Jurkat, Clone E6-1 (cell line): ENCODE results near the gene EIF2S2.

Experiments used
- DNase-seq: peaks from one replicate; pipeline ENCODE4 v3.0.0-alpha.2; 2011; ENCODE audit warnings: low read depth, low spot score
- H3K4me3 ChIP-seq: 2 replicates; pipeline ENCODE4 v1.5.1; 2011; ENCODE audit warnings: mild to moderate bottlenecking, low read length, control low read depth, moderate library complexity

Gene EIF2S2

DNA sequence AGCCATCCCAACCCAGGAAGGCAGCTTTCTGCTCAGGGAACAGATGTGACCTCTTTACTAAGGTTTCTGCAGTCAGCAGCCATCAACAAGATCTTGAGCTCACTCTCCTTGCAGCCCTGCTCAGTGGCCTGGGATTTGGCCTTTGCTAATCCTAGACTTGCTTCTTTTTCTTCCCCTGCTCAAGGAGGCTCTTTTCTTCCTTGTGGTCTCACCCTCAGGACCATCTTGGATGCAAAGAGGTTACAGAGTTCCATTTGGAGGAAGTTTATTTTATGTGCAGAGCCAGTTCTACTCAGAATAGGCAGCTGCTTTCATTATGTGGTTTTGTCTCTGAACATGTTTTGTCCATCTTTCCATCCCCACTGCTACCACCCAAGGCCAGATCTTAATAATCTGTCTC, 69.0 kb downstream of the EIF2S2 start:
- H3K4me3 ChIP-seq: no peak overlapping the region

DNA sequence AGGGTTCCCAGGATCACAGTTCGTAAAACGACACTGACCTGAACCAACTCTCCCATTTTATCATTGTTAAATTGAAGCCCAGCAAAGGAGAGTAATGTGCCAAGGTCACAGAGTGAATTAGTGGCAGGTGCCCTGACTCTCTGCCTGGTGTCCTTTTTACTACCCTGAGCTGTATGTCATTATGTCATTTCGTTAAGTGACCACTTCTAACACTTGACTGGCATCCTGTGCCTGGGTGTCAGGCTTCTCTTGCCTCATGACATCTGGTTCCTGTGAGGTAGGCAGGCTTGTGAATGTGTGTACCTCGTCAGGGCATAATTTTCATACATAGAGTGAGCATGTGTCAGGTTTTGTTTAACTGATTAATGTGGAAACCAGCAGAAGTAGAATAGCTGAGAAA, 69.8 kb downstream of the EIF2S2 start:
- no peak overlapping the region for H3K4me3 ChIP-seq
- peak; percentile 35 for DNase-seq

More for the DNA sequence above, 69.0 kb downstream of the EIF2S2 start:
- DNase-seq: no peak

DNA sequence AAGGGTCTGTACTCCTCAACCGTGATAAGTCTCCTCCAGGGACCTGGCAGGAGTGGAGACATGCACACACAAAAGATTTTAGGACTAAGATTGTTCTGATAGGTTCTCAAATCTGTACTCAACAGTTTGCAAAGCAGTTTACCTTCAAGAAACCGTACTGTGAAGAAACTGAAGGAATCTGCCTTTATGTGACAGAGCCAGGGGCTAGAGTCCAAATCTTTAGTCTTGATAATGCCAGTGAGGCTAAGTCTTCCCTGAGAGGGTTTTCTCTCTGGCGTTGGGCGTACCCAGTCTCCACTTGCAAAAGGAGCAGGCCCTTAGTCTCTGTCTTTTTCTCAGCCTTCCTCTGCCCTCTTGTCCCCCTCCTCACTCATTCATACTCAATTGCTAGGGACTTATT, 70.8 kb downstream of the EIF2S2 start:
- no peak for DNase-seq
- H3K4me3 ChIP-seq: no peak overlapping the region

DNA sequence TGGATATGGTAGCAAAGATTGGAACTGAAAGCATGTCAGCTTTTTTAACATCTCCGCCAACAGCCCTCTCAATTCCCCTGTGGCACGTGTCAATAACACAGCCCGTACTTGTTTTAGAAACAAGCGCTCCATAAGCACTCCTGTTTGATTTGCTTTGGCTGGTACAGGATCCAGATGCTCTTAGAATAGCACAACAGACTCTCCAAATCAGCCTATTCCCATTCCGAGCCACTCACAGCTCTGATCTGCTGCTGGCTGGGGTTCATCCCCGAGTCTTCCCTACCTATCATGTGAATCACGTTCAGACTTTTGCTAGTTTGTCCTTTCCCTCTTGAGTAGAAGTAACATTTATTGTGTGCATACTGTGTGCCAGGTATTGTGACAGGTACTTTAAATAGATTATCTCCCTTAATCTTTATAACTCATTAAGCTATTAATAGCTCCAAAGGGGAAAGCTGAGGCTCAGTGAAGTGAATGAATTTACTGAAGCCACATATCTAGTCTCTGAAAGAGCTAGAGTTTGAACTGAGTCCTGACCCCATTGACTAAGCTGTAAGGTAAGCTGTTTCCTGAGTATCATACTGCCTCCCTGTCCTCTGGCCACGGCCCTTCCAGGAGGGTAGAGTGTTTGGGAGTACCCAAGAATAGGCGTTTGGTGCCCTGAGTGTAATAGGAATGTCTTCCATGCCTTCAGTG, 71.6 kb downstream of the EIF2S2 start:
- no peak overlapping the region for H3K4me3 ChIP-seq
- DNase-seq: no peak
